Astrocyte (in vitro differentiated cells and primary cell): Measurements from ENCODE around the gene CACNA1C. TPM values are rescaled to one million over a fixed set of nuclear protein-coding genes. Genes with fewer than 3 reads are reported as not detected.

Source experiments
- DNase-seq: peaks from one replicate; pipeline ENCODE4 v3.0.0-alpha.2; 2010; ENCODE audit warnings: low read depth
- FAIRE-seq: peaks from 2 replicates; lab custom pipeline; 2011; peaks lifted over from hg19 to GRCh38; lab: Jason Lieb, UNC
- H2AFZ ChIP-seq: 2 replicates; pipeline ENCODE4 v1.6.0; 2012; ENCODE audit warnings: low read depth, low read length, inconsistent platforms
- H3K27ac ChIP-seq: 2 replicates; pipeline ENCODE4 v1.5.1; 2011; ENCODE audit warnings: low read depth, low read length, inconsistent platforms
- H3K27me3 ChIP-seq: 2 replicates; pipeline ENCODE4 v1.6.0; 2011; ENCODE audit warnings: low read length, inconsistent platforms; ENCODE audit not compliant: insufficient read depth
- H3K36me3 ChIP-seq: 2 replicates; pipeline ENCODE4 v1.5.1; 2011; ENCODE audit warnings: low read length, inconsistent platforms; ENCODE audit not compliant: insufficient read depth
- H3K4me1 ChIP-seq: 2 replicates; pipeline ENCODE4 v1.5.1; 2011; ENCODE audit warnings: low read length, inconsistent platforms; ENCODE audit not compliant: insufficient read depth
- H3K4me2 ChIP-seq: 2 replicates; pipeline ENCODE4 v1.6.0; 2012; ENCODE audit warnings: low read length, inconsistent platforms
- H3K4me3 ChIP-seq: 2 replicates; pipeline ENCODE4 v1.5.1; 2011; ENCODE audit warnings: low read depth, mild to moderate bottlenecking, low read length, inconsistent platforms; ENCODE audit not compliant: insufficient read depth
- H3K79me2 ChIP-seq: 2 replicates; pipeline ENCODE4 v1.6.0; 2012; ENCODE audit warnings: mild to moderate bottlenecking, low read length, inconsistent platforms; ENCODE audit not compliant: insufficient read depth
- H3K9ac ChIP-seq: 2 replicates; pipeline ENCODE4 v1.6.0; 2012; ENCODE audit warnings: mild to moderate bottlenecking, low read length, inconsistent platforms
- H3K9me3 ChIP-seq: 2 replicates; pipeline ENCODE4 v1.5.1; 2012; ENCODE audit warnings: low read depth, mild to moderate bottlenecking, low read length, inconsistent platforms; ENCODE audit not compliant: insufficient read depth
- H4K20me1 ChIP-seq: 2 replicates; pipeline ENCODE4 v1.6.0; 2012; ENCODE audit warnings: low read length, inconsistent platforms; ENCODE audit not compliant: insufficient read depth
- H3K27ac Mint-ChIP-seq: one replicate; pipeline ENCODE4 v1.8.0; 2021; ENCODE audit warnings: mild to moderate bottlenecking, mixed read lengths; ENCODE audit not compliant: unreplicated experiment
- H3K27me3 Mint-ChIP-seq: one replicate; pipeline ENCODE4 v1.8.0; 2021; ENCODE audit warnings: low read depth, mixed read lengths; ENCODE audit not compliant: unreplicated experiment
- H3K36me3 Mint-ChIP-seq: one replicate; pipeline ENCODE4 v1.8.0; 2021; ENCODE audit warnings: low read depth, mixed read lengths; ENCODE audit not compliant: unreplicated experiment
- H3K4me1 Mint-ChIP-seq: one replicate; pipeline ENCODE4 v1.8.0; 2021; ENCODE audit warnings: low read depth, mixed read lengths; ENCODE audit not compliant: unreplicated experiment
- H3K4me3 Mint-ChIP-seq: one replicate; pipeline ENCODE4 v1.8.0; 2021; ENCODE audit warnings: mild to moderate bottlenecking, moderate library complexity, mixed read lengths; ENCODE audit not compliant: unreplicated experiment
- H3K9me3 Mint-ChIP-seq: one replicate; pipeline ENCODE4 v1.8.0; 2021; ENCODE audit warnings: mild to moderate bottlenecking, mixed read lengths; ENCODE audit not compliant: unreplicated experiment
- EZH2 ChIP-seq: IDR thresholded peaks from 2 replicates; pipeline ENCODE4 v1.6.1; 2012; ENCODE audit warnings: mild to moderate bottlenecking, low read length, inconsistent platforms; ENCODE audit not compliant: insufficient read depth
- total RNA-seq: library from RNA; stranded (reverse); gene quantifications from 2 replicates; pipeline ENCODE4 v1.2.1, GENCODE V29; 2021
- TF ChIP-seq, protein P1 (sequence below): IDR thresholded peaks from 2 replicates; pipeline ENCODE4 v1.5.1; 2011; ENCODE audit warnings: low read depth, mild to moderate bottlenecking, inconsistent platforms, low read length, moderate library complexity; ENCODE audit not compliant: insufficient read depth

CACNA1C gene
- total RNA-seq, 1 donor from 2014 or later, result 2.1 TPM

DNA sequence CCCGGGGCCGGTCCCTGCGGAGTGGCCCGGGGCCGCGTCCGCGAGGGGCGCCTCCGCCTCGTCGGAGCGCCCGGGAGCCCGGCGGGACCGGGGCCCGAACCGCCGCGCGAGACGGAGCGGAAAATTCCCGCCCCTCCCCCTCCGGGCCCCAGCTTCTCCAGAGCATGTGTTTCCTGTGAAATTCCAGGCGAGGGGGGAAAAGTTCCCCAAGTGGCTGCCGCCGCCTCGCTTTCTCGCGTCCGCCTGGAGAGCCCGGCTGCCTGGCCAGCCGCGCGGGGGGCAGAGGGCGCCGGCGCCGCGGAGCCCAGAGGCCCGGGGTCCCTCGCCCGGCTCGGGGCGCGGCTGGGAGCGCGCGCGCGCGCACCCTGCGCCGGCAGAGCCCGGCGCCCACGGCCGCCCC is 904 bp downstream of the CACNA1C start:
- no peak overlapping the region for H3K4me3 Mint-ChIP-seq

DNA sequence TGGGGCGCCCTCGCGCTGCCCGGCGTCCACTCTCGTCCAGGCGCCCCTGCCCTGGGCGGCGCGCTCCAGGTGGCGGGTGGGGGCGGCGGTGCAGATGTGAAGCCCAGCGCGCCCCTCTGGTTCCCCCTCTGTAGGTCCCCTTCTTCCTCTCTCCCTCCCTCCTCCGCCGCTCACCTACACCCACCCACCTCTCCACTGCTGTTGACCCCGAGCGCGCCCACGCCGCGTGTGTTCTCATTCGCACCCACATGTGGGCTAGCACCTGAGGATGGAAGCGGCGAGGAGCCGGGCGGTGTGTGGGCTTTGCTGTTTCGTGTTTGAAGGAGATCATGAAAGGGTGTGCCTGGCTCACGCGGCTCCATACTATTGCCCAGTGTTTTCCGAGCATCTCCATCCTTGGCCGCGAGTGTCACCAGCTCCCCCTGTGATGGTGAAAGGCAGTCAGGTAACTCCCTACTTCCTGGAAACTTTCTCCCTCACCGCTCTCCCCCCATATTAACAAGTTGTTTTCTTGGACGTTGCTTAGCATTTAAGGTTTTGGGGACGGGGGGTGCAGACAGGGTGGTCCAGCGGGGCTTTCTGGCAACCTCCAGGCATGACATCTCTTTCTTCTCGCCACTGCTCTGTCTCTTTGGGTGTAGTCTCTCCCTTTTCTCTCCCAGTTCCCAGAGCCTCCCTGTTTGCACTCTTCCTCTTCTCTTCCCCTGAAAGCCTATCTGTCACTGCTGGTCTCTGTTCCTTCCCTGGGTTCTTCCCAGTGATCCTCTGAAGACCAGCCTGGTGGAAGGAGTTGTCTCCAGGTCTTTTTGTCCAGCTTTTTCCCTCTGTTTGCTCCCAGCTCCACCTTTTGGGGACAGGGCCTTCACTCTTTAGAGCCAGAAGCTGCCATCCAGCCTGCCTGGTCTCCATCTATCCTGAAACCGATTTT is 1.6 kb downstream of the CACNA1C start:
- H3K9ac ChIP-seq, result peak overlapping the region; percentile 74
- peak overlapping the region; percentile 41 for H2AFZ ChIP-seq
- peaks cover 15% of the 10 kb centered on the region for H4K20me1 ChIP-seq
- no peaks in the 10 kb centered on the region for H3K79me2 ChIP-seq
- Mint-ChIP-seq H3K9me3 (no peaks in the 10 kb centered on the region), H3K36me3 (no peaks in the 10 kb centered on the region), H3K4me3 (peak overlapping the region; percentile 78), H3K27me3 (peaks cover 67% of the 10 kb centered on the region), H3K27ac (no peak overlapping the region), H3K4me1 (peaks cover 10% of the 10 kb centered on the region)
- H3K4me2 ChIP-seq, result peak overlapping the region; percentile 96
- peaks cover 3% of the 10 kb centered on the region for H3K4me1 ChIP-seq
- peak overlapping the region; percentile 71 for H3K4me3 ChIP-seq
- TF ChIP-seq, protein P1, sequence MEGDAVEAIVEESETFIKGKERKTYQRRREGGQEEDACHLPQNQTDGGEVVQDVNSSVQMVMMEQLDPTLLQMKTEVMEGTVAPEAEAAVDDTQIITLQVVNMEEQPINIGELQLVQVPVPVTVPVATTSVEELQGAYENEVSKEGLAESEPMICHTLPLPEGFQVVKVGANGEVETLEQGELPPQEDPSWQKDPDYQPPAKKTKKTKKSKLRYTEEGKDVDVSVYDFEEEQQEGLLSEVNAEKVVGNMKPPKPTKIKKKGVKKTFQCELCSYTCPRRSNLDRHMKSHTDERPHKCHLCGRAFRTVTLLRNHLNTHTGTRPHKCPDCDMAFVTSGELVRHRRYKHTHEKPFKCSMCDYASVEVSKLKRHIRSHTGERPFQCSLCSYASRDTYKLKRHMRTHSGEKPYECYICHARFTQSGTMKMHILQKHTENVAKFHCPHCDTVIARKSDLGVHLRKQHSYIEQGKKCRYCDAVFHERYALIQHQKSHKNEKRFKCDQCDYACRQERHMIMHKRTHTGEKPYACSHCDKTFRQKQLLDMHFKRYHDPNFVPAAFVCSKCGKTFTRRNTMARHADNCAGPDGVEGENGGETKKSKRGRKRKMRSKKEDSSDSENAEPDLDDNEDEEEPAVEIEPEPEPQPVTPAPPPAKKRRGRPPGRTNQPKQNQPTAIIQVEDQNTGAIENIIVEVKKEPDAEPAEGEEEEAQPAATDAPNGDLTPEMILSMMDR, result no peak
- no peak for TF ChIP-seq EZH2
- H3K27me3 ChIP-seq, result peaks cover 29% of the 10 kb centered on the region
- no peaks in the 10 kb centered on the region for H3K36me3 ChIP-seq
- FAIRE-seq (no peak), DNase-seq (no peak)
- no peaks in the 10 kb centered on the region for H3K9me3 ChIP-seq
- no peak overlapping the region for H3K27ac ChIP-seq

More for the DNA sequence above, 904 bp downstream of the CACNA1C start:
- peaks cover 65% of the 10 kb centered on the region for H3K27me3 Mint-ChIP-seq
- TF ChIP-seq, protein P1, result no peak
- no peak for TF ChIP-seq EZH2
- Histone ChIP-seq H4K20me1 (peaks cover 15% of the 10 kb centered on the region), H3K79me2 (no peaks in the 10 kb centered on the region), H3K9ac (peak overlapping the region; percentile 74), H3K9me3 (no peaks in the 10 kb centered on the region), H3K4me1 (peaks cover 3% of the 10 kb centered on the region), H2AFZ (peak overlapping the region; percentile 73), H3K27me3 (peaks cover 30% of the 10 kb centered on the region), H3K36me3 (no peaks in the 10 kb centered on the region), H3K4me2 (peak overlapping the region; percentile 96), H3K4me3 (peak overlapping the region; percentile 71), H3K27ac (no peak overlapping the region)
- FAIRE-seq (no peak), DNase-seq (no peak)
- H3K9me3 Mint-ChIP-seq, result no peaks in the 10 kb centered on the region
- H3K4me1 Mint-ChIP-seq, result peaks cover 10% of the 10 kb centered on the region
- H3K27ac Mint-ChIP-seq, result no peak overlapping the region
- no peaks in the 10 kb centered on the region for H3K36me3 Mint-ChIP-seq
